Measurements from ENCODE around the gene GPSM3.

Gene GPSM3

GRCh38 chr6:32154514-32155161, 37.8 kb downstream of the GPSM3 start (continued):
- no peak for TF ChIP-seq TSHZ1 (tag by site-specific recombination; IDR thresholded peaks at IDR 0.05; ENCODE audit: borderline replicate concordance)
- no peak for TF ChIP-seq ATF2 (tag by site-specific recombination; IDR thresholded peaks at IDR 0.05; ENCODE audit: low read depth)
- no peak for TF ChIP-seq ZNF404 (tag by site-specific recombination; IDR thresholded peaks at IDR 0.05)
- no peak for TF ChIP-seq ZNF701 (tag by site-specific recombination; IDR thresholded peaks at IDR 0.05)
- TF ChIP-seq OSR2 (tag by site-specific recombination; IDR thresholded peaks at IDR 0.05) = peak; percentile 78; the same call in 1 of the 2 replicates
- TF ChIP-seq ZNF366 (tag by site-specific recombination; conservative IDR thresholded peaks at IDR 0.05) = no peak
- TF ChIP-seq ZNF610 (tag by site-specific recombination; IDR thresholded peaks at IDR 0.05; ENCODE audit: borderline replicate concordance) = no peak
- no peak for TF ChIP-seq ZNF791 (tag by site-specific recombination; IDR thresholded peaks at IDR 0.05)
- TF ChIP-seq ZNF449 (tag by site-specific recombination; IDR thresholded peaks at IDR 0.05) = peak; percentile 86
- 0 out of 2 replicates have a peak, but pooled peaks have one; percentile 16 for TF ChIP-seq ZNF2 (tag by site-specific recombination; IDR thresholded peaks at IDR 0.05)
- 0 out of 2 replicates have a peak, but pooled peaks have one; percentile 56 for TF ChIP-seq ZNF837 (tag by site-specific recombination; IDR thresholded peaks at IDR 0.05)
- TF ChIP-seq ZNF692 (tag by site-specific recombination; IDR thresholded peaks at IDR 0.05) = no peak; the same call in 1 of the 2 replicates
- no peak for TF ChIP-seq FEZF1 (tag by site-specific recombination; IDR thresholded peaks at IDR 0.05)
- TF ChIP-seq ZSCAN23 (tag by site-specific recombination; IDR thresholded peaks at IDR 0.05) = no peak
- no peak for TF ChIP-seq ZNF112 (tag by site-specific recombination; IDR thresholded peaks at IDR 0.05)
- 0 out of 2 replicates have a peak, but pooled peaks have one; percentile 48 for TF ChIP-seq ZBTB44 (tag by site-specific recombination; IDR thresholded peaks at IDR 0.05)
- no peak for TF ChIP-seq ZBTB6 (tag by site-specific recombination; IDR thresholded peaks at IDR 0.05)
- TF ChIP-seq ZNF792 (tag by site-specific recombination; IDR thresholded peaks at IDR 0.05) = no peak
- TF ChIP-seq ZNF560 (tag by site-specific recombination; IDR thresholded peaks at IDR 0.05; ENCODE audit: borderline replicate concordance) = no peak
- no peak for TF ChIP-seq RBAK (tag by site-specific recombination; IDR thresholded peaks at IDR 0.05)
- TF ChIP-seq ZNF423 (tag by site-specific recombination; IDR thresholded peaks at IDR 0.05) = peak; percentile 82
- no peak for TF ChIP-seq ZNF645 (tag by site-specific recombination; IDR thresholded peaks at IDR 0.05)
- TF ChIP-seq ZNF580 (tag by site-specific recombination; IDR thresholded peaks at IDR 0.05) = no peak
- no peak for TF ChIP-seq ZNF768 (tag by site-specific recombination; IDR thresholded peaks at IDR 0.05)
- no peak for TF ChIP-seq ZNF830 (tag by site-specific recombination; IDR thresholded peaks at IDR 0.05; ENCODE audit: low read depth)
- TF ChIP-seq ZNF157 (tag by site-specific recombination; IDR thresholded peaks at IDR 0.05) = no peak
- TF ChIP-seq YY2 (tag by site-specific recombination; IDR thresholded peaks at IDR 0.05) = no peak
- no peak for TF ChIP-seq HOXD13 (CRISPR knock-in tag; IDR thresholded peaks at IDR 0.05; ENCODE audit: borderline replicate concordance)
